ENCODE data around the gene ANKRD13B. TPM values are rescaled to one million over a fixed set of nuclear protein-coding genes. Genes with fewer than 3 reads are reported as not detected.

Gene ANKRD13B
- total and polyA plus RNA-seq, 3 donors from 2014 or later = 32.8 to 59.8 (median 48.8) TPM

DNA sequence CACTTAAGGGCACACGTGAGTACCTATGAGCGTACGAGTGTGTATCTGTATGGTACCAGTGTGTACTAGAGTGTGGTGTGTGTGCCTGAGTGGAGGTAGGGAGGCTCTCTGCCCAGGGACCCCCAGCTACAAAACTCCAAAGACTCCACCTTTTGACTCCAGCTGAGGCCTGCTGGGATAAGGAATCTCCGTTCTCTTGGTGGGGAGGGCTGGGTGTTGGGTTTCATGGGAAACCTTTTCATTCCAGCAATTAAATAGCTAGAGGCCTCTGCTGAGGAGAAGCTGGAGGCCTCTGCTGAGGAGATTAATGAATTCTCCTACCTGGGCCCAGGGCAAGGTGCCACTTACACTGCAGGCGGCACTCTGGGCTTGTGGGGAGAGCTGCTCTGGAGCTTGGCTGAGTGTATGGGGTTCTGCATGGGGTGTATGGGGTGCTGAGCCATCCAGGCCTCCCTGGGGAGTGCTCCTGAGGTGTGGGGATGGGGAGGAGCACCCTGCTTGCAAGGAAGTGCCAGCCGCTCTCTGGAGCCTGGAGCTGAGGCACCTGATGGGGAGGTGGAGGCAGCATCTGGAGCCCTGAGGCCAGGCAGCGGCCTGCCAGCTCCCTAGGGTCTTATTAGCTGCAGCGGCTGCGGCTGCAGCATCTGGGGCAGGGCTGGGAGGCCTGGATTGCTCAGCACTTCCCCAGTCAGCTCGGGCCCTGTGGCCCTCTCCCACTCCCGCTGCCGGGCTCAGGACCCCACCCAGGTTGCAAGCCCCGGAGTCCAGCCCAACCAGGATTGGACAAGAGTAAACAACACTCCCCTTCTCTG, 4.6 kb downstream of the ANKRD13B start:
- no peak for TF ChIP-seq CTCF (IDR thresholded peaks at IDR 0.05)
- TF ChIP-seq POLR2A (IDR thresholded peaks at IDR 0.05) = no peak
- peak overlapping the region; percentile 24 to 45 for H3K27ac ChIP-seq
- H3K27me3 ChIP-seq = no peaks in the 10 kb centered on the region
- intact Hi-C loops (cut with DNase I; ENCODE audit: low total_unique reads) = no loop called here
- no peaks in the 10 kb centered on the region for H3K9me3 ChIP-seq
- WGBS, 2 donors = 40 to 61% methylated on average over 10 to 11 of the region's 13 CpGs
- no peak for DNase-seq
- H3K36me3 ChIP-seq (ENCODE audit: low read depth, missing control alignments) = no peaks in the 10 kb centered on the region
- H3K4me3 ChIP-seq = no peak overlapping the region
- peaks cover 47% of the 10 kb centered on the region for H3K4me1 ChIP-seq

GRCh38 chr17:29603109-29603674, 10.3 kb downstream of the ANKRD13B start:
- Histone ChIP-seq H3K4me3 (no peak overlapping the region), H3K27me3 (no peaks in the 10 kb centered on the region), H3K4me1 (peaks cover 10% of the 10 kb centered on the region), H3K27ac (no peak overlapping the region), H3K9me3 (no peaks in the 10 kb centered on the region), H3K36me3 (ENCODE audit: low read depth, missing control alignments) (no peaks in the 10 kb centered on the region)
- no peak for DNase-seq
- WGBS, 2 donors = 84 to 85% methylated on average over 6 of the region's 6 CpGs
- TF ChIP-seq POLR2A (IDR thresholded peaks at IDR 0.05) (no peak), CTCF (IDR thresholded peaks at IDR 0.05) (no peak)
- intact Hi-C loops (cut with DNase I; ENCODE audit: low total_unique reads) = no loop called here

DNA sequence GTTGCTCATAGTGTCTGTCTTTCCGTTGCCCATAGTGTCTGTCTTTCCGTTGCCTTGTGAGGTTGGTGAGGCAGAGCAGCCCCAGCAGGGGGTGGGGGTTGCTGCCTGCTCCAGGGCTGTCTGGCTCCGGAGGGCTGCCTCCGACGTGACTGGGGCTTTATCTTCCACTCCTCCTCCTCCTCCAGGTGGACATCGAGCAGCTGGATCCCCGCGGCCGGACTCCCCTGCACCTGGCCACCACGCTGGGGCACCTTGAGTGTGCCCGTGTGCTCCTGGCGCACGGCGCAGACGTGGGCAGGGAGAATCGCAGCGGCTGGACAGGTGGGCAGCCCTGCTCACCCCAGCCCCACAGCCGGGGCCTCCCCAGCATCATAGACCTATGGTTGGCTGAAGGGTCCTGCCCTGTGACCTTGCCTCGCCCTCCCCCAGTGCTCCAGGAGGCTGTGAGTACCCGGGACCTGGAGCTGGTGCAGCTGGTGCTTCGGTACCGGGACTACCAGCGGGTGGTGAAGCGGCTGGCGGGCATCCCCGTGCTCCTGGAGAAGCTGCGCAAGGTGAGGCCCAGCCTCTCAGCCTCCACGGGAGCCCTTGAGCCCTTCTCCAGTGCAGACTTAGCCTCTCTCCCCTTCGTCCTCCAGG, 14.7 kb downstream of the ANKRD13B start:
- H3K27ac ChIP-seq = no peak overlapping the region
- H3K27me3 ChIP-seq = no peaks in the 10 kb centered on the region
- no peaks in the 10 kb centered on the region for H3K36me3 ChIP-seq (ENCODE audit: low read depth, missing control alignments)
- 84 to 88% methylated on average over 12 to 29 of the region's 29 CpGs for WGBS, 2 donors
- H3K9me3 ChIP-seq = no peaks in the 10 kb centered on the region
- H3K4me3 ChIP-seq = no peak overlapping the region
- intact Hi-C loops (cut with DNase I; ENCODE audit: low total_unique reads) = no loop called here
- DNase-seq = no peak
- TF ChIP-seq CTCF (IDR thresholded peaks at IDR 0.05) (no peak), POLR2A (IDR thresholded peaks at IDR 0.05) (no peak)
- no peaks in the 10 kb centered on the region for H3K4me1 ChIP-seq

- TF ChIP-seq CTCF (IDR thresholded peaks at IDR 0.05) (no peak), POLR2A (IDR thresholded peaks at IDR 0.05) (no peak)
- H3K9me3 ChIP-seq = no peaks in the 10 kb centered on the region
- WGBS, 2 donors = 91 to 98% methylated on average over 8 to 9 of the region's 15 CpGs
- H3K36me3 ChIP-seq (ENCODE audit: low read depth, missing control alignments) = no peaks in the 10 kb centered on the region
- DNase-seq = no peak
- H3K4me3 ChIP-seq = no peak overlapping the region
- intact Hi-C loops (cut with DNase I; ENCODE audit: low total_unique reads) = no loop called here
- no peak overlapping the region for H3K27ac ChIP-seq
- H3K4me1 ChIP-seq = peaks cover 6% of the 10 kb centered on the region
- H3K27me3 ChIP-seq = no peaks in the 10 kb centered on the region
Observed at GRCh38 chr17:29608986-29609385, 16.1 kb downstream of the ANKRD13B start.
